GM18858 (cell line): Measurements from ENCODE around the gene RELL1.

ENCODE experiments used
- ATAC-seq: cut with Tn5 transposase; IDR thresholded peaks from one replicate; pipeline ENCODE4 v1.9.1; 2021; ENCODE audit not compliant: unreplicated experiment

The RELL1 gene

DNA sequence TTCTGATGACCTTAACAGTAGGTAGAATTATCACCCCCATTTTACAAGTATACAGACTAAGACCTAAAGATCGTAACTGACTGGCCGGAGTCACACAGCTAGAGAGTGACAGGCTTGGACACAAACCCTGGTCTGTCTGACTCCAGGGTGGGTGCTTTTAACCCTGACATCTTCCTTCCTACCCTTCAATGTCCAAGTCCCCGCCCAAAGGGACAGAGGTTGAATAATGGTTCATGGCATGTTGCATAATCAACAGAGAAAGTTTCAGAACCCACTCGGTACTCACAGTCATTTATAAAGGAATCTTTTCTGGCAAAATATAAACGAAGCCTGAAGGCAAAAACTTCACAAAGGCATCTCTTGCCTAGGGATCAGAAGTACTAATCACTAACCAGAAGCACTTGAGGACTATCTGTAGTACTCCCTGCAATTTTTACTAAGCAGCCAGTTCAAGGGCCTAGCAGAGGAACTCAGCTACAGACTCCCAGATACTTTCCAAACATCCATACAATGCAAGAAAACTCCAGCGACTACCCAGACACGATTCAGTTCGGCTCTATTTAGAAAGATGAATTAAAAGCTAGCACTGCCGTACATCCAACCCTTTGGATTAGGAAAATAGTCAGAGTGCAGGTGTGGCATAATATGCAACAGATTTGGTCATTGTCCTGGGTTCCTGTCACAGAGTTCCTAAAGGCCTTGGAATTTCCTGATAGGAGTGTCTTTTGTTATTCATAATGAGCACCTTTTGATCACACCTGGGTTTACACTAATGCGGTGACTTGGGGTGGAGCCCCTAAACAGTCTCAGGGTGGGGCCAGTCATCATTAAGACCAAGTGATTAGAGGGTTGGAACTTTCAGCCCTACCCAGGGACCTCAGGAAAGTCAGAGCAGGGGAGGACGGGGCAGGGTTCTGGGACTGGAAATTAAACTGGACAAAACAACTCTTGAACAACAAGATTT lies 44.0 kb downstream of the RELL1 start:
- no peak for ATAC-seq

DNA sequence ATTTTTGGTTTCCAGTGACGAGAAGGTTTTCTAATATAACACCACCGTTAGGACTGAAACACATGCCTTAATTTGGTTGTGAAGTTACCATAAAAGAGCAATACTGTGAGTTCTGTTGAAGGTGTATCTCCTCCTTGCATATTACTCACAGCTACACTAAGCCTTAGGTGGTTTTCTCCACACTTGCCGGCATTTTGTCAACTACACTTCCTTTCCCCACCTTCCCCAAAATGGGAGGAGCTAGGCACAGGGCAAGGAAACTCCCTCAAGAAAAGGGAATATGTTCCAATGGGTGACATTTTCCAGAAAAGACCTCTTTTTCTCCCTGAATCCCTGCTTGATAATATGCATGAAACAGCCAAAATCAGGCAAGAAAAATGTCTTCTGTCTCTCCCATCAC lies 44.8 kb downstream of the RELL1 start:
- no peak for ATAC-seq

DNA sequence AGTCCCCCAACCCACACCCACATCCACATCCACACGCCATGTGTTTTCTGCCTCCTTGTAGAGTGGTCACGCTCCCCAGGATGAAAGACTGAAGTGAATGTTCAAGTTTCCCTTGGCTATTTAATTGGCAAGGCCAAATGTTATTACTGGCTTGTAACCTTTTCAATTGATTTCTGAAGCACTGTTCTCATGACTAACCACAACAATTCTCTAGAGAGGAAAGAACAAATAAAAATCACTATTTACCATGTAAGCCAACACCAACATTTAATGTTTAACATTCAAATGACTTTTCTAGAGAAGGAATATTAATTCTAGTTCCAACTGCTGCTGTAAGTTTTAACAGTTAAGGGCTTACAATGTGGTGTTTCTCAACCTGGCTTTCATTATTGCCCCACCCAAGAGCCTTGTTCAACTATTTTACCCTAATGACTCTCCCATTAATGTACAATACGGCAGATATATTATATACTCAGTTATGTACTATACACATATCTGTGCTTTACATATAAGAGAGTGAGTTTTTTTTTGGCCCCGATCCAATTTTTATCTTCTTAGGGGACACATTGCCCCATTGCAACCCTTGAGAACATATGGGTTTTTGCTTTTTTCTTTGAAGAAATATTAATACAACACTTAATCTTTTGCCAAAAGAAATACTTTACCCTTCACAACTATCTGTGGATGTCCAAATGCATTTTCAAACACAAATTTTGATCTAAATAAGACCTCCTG lies 46.5 kb downstream of the RELL1 start:
- ATAC-seq = no peak

DNA sequence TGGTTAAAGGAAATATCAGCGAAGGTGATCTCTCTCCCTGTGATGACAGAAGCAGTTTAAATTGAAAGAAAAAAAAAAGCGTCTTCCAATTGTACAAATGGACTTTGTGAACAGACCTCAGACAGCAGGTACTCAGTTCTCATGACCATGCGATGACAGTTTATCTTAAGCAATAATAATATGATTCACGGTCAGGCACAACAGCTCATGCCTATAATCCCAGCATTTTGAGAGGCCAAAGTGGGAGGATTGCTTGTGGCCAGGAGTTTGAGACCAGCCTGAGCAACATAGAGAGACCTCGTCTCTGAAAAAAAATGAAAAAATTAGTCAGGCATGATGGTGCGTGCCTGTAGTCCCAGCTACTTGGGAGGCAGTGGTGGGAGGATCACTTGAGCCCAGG lies 51.0 kb downstream of the RELL1 start:
- ATAC-seq = no peak

DNA sequence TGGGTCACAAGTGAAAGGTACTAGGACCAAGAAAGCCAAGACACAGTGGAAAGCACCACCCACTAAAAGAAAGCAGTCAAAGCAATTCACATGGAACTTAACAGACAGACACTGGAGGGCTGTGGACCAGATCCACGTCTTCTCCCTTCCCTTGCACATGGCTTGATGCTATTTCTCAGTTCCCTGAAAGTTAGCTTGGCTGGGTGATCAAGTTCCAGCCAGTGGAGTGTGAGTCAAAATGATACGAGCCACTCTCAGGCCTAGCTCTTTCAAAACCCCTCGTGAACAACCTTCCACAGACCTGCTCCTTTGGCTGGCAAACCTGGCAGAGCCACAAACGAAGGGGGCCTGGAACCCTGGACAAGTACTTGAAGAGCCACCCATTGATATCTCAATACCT lies 52.0 kb downstream of the RELL1 start:
- no peak for ATAC-seq

DNA sequence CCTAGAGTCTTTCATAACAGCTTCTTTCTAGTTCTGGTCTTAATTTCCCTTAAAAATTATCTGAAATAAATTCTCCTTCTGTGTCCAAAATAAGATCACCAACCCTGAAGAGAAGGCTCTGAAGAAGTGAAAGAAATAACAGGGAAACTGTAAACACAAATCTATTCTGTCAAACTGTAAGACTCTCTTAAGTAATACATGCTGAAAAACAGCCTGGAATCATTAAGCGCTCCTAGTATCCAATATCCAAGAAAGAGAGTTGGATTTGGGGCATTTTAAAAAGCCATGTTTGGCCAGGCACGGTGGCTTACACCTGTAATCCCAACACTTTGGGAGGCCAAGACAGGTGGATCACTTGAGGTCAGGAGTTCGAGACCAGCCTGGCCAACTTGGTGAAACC lies 53.3 kb downstream of the RELL1 start:
- ATAC-seq = no peak

DNA sequence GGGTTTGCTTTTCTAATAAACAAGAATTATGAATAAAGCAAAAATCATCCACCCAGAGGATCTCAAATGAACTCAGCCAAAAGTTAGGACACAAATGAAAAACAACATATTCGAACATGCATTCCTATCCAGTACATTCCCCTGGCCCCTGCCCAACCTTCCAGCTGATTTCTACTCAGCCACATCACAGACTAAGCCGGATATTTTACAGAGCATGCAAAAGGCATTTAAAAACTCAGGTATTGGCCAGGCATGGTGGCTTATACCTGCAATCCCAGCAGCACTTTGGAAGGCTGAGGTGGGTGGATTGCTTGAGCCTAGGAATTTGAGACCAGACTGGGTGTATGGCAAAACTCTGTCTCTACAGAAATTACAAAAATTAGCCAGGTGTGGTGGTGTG lies 54.6 kb downstream of the RELL1 start:
- no peak for ATAC-seq

DNA sequence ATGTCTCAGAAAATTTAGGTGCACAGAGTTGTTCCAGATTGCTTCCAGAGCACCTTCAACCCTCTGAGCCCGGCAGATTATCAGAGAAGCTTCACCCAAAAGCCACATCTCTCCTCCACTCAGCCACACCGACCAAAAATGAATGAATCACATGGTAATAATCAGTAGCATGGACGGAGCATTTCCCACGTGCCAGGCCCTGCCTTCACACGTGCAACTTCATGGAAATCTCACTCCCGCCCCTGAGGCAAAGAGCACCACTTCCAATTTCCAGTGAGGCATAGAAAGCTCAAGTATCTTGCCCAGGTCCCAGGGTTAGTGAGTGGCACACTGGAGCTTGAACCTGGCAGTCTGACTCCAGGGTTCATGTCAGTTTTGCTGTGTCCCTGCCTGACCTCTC lies 56.5 kb downstream of the RELL1 start:
- no peak for ATAC-seq

DNA sequence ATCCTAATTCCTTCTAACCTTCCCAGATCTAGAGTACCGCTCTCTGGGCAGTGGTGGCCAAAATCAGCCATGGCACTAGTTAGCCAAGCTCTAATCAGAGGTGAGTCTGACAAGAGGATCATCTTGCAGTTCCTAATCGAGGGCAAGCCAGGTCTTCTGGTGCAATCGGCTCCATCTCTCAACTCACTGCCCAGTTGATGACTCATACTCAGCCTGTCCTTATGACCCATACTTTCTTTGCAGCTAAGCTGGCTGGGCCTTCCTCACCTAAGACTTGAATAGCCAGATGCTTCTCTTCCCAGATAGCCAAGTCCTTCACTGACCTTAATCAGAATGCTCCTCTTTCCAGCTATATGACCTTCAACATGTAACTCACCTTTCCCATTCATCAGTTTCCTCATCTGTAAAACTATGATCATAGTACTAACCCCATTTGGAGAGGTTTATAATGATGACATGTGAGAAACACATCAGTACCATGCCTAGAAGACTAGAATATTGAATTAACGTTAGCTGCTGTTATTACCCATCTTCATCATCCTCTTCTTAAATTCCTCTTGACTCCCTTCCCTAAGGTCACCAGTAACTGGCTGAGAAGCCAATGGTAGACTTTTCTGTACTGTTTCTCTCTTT lies 57.1 kb downstream of the RELL1 start:
- no peak for ATAC-seq

DNA sequence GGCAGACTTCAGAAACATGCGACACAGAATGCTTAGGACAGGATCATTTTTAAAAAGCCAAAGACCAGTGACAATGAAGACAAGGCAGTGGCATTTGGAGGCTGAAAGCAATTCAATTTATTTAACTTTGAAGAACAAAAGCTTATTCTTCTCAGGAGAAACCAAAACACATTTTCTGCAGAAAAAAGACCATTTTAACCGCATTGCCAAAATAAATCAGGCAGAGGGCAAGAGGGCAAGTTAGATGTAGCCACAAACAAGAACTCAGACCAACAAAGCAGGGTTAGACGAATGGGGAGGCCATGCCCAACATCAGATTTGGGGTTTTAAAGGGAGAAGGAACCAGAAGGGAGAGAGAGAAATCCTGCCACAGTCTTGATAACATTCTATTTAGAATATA lies 58.9 kb downstream of the RELL1 start:
- no peak for ATAC-seq

DNA sequence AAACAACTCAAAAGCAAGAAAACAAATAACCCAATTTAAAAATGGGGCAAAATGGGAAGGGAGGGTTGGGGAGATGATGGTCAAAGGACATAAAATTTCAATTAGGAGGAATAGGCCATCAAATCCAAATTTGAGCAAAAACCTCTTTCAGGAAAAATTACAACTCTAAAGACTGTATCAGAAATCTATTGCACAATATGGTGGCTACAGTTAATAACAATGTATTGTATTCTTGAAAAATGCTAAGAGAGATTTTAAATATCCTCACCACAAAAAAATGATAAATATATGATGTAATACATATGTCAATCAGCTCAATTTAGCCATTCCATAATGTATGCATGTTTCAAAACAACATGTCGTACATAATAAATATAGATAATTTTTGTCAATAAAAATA lies 60.7 kb downstream of the RELL1 start:
- no peak for ATAC-seq

DNA sequence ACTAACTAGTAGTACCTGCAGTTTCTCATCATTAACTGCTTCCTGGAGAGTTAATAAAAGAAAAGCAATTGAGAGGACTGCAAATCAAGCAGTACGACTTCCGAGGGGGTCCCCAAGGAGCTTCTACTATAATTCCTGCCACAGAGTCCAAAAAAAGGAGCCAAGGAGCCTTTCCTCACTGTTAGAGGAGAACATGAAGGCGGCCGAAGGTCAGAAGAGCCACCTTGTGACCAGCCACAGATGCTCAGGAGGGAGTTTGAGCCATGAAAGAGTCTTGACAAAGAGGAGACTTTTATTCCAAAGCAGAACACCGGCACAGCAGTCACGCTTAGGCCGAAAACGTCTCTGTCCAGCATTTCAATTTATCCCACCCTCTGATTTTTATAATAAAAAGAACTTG lies 62.2 kb downstream of the RELL1 start:
- ATAC-seq = no peak

DNA sequence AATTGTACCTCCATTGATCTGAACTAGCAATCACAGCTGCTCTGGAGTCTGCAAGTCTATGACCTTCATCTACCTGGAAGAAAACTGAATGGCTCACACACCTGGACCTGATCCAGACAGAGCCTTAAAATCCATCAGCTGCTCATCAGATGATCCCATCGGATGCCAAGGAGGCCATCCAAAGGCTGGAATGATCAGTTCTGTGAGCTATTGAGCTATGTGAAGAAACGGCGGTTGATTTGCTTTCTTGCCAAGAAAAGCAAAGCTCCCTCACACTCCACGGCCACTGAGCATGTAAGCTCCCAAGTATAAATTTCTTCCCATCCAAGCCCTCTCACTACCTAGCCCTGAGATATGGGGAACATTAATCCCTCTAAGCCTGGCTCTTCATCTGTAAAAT lies 63.1 kb downstream of the RELL1 start:
- no peak for ATAC-seq

DNA sequence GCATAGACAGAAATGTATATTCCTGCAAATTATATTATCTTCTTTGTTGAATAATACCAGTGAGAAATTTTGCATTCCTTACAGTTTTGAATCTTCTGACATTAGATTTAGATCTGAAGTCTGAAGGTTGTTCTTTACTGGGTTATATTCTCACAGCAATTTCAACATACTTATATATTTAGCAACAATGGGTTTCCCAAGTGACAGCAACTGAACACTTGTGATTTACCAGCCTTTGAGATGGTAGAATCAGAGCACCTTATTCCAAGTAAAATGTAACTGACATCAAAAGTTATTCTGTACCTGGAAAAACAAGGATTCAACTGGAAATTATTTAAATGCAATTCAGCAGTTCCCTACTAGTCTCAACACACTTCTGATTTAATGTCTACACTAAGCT lies 66.0 kb downstream of the RELL1 start:
- ATAC-seq = no peak

DNA sequence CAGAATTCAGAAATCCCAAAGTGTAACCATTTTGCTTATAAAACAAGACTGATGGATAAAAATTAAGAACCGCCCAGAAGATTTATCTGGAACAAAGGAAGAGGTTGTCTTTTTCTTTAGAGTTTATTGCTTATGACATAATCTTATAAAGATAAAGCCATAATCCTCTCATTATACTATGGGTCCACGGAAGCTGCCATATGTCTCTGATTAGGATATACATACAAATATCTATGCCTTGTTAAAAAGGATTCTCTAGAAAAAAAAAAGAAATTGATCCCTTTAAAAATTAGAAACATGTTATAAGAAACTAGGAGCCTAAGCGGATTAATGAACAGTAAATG lies 70.5 kb downstream of the RELL1 start:
- no peak for ATAC-seq

DNA sequence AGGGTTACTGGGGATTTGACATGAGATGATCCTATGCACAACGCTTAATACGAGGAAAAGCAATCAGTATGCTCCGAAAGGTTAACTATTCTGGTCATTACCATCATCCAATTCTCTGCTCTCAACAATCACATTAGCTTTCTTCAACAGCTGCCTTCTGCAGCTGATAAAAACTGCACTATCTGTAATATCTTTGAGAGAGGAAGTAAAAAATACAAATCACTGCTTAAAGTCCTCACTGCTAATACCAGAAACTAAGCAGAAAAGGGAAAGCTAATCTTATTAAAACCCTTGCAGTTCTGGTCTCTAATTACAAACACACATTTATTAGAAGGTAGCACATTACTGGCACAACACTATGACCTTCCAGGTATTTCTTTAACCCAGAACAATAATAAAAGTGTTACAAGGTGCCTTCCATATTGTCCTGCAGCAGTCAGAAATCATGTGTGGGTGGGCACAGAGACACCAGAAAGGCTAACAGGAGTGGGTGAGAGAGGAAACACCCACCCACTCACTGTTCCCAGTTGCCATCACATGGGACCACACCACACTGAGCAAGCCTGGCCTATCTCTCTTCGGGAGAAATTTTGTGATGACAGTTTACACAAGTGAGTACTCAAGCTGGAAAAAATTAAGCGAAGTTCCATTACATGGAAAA lies 71.0 kb downstream of the RELL1 start:
- no peak for ATAC-seq

DNA sequence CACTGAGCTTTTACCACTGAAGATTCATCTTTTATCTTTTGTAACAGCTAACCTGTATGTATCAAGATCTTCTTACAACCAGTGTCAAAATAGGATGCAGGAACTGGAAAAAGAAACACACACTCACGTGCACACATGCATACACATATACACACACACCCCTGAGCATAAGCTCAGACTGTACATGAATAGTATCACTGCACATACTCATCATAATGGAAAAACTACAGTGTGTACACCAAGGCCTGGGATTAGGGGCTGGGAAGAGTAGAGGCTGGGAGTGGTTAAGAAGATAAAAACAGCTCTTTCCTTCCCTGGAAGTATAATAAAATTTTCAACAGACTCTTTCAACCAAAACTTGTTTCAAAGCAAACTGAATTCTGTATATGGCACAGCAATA lies 73.4 kb downstream of the RELL1 start:
- ATAC-seq = no peak

DNA sequence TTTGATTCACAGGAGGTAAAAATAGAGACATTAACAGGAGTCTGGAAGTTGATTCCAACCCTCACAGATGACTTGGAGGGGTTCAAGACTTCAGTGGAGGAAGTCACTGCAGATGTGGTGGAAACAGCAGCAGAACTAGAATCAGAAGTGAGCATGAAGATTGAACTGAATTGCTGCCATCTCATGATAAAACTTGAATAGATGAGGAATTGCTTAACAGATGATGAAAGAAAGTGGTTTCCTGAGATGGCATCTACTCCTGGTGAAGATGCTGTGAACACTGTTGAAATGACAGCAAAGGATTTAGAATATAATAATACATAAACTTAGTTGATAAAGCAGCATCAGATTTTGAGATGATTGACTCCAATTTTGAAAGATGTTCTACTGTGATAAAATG lies 76.5 kb downstream of the RELL1 start:
- no peak for ATAC-seq

DNA sequence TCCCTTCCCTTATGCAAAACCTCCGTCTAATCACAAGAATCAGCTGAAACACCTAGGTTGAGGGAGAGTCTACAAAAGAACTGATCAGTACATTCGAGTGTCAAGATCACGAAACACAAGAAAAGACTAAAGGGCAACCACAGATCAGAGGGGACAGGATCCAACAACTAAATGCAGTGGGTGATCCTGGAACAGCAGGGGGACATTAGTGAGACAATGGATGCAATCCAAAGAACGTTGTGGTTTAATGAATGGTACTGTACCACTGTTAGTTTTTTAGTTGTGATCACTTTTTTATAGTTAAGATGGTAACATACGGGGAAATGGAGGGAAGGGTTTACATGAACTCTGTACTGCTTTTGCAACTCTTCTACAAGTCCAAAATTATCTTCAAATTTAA lies 79.2 kb downstream of the RELL1 start:
- ATAC-seq = no peak

DNA sequence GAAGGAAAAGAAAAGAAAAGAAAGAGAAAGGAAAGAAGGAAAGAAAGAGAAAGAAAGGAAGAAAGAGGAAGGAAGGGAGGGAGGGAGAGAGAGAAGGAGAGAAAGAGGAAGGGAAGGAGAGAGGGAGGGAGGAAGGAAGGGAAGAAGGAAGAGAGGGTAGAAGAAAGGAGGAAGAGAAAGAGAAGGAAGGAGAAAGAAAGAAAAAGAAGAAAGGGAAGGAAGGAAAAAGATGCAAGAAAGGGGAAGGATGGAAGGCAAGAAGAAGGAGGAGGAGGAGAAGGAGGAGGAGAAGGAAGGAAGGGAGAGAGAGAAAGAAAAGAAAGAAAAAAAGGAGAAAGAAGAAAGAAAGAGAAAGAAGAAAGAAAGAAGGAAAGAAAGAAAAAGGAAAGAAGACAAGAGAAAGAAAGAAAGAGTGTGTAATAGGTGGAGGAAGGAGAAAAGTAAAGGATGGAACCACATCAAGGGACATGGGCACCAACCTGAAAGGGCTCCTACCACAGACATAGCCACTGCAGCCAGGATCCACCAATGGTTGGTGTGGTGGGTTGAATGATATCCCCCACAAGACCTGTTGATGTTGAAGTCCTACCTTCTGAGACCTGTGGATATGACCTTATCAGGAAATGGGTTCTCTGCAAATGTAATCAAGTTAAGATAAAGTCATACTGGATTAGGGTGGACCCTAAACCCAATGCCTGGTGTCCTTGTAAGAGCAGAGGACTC lies 80.2 kb downstream of the RELL1 start:
- no peak for ATAC-seq

DNA sequence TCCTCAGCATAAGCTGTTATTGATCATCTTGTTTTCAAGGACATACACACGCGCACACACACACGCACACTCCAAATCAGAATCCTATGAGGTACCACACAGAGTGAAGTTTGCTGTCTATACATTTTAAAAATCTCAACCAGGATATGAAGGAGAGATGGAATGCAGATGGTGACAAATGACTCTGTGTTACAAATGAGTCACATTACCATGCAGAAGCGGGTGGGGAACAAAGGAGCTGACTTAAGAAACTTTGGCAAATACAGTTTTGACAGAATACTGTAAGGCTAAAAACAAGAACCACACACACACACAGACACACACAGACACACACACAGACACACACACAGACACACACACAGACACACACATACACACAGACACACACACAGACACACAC lies 81.7 kb downstream of the RELL1 start:
- ATAC-seq = no peak
